Measurements from ENCODE around the gene CCT2.

CCT2 gene

GRCh38 chr12:69550569-69551350 lies 34.5 kb upstream of the CCT2 start:
- FAIRE-seq: no peak
- no peak for DNase-seq (ENCODE audit: insufficient read length, low spot score)
- no peak for TF ChIP-seq CTCF (IDR thresholded peaks at IDR 0.05; ENCODE audit: insufficient read depth, missing control alignments)

- no peak for DNase-seq (ENCODE audit: insufficient read length, low spot score)
- no peak for FAIRE-seq
- no peak for TF ChIP-seq CTCF (IDR thresholded peaks at IDR 0.05; ENCODE audit: insufficient read depth, missing control alignments)
Measured at GRCh38 chr12:69553628-69554248, 31.5 kb upstream of the CCT2 start.

GRCh38 chr12:69555461-69555860 lies 29.8 kb upstream of the CCT2 start:
- no peak for FAIRE-seq
- DNase-seq (ENCODE audit: insufficient read length, low spot score): no peak

GRCh38 chr12:69556383-69556782 lies 28.9 kb upstream of the CCT2 start:
- no peak for TF ChIP-seq CTCF (IDR thresholded peaks at IDR 0.05; ENCODE audit: insufficient read depth, missing control alignments)
- FAIRE-seq (no peak), DNase-seq (ENCODE audit: insufficient read length, low spot score) (no peak)

More at GRCh38 chr12:69555461-69555860, 29.8 kb upstream of the CCT2 start:
- no peak for TF ChIP-seq CTCF (IDR thresholded peaks at IDR 0.05; ENCODE audit: insufficient read depth, missing control alignments)

GRCh38 chr12:69563166-69563762 lies 22.0 kb upstream of the CCT2 start:
- FAIRE-seq (no peak), DNase-seq (ENCODE audit: insufficient read length, low spot score) (no peak)
- TF ChIP-seq CTCF (IDR thresholded peaks at IDR 0.05; ENCODE audit: insufficient read depth, missing control alignments): no peak

GRCh38 chr12:69566603-69567002 lies 18.7 kb upstream of the CCT2 start:
- DNase-seq (ENCODE audit: insufficient read length, low spot score) (no peak), FAIRE-seq (no peak)
- TF ChIP-seq CTCF (IDR thresholded peaks at IDR 0.05; ENCODE audit: insufficient read depth, missing control alignments): no peak

- FAIRE-seq (no peak), DNase-seq (ENCODE audit: insufficient read length, low spot score) (no peak)
- TF ChIP-seq CTCF (IDR thresholded peaks at IDR 0.05; ENCODE audit: insufficient read depth, missing control alignments): no peak
Measured at GRCh38 chr12:69569236-69569635, 16.0 kb upstream of the CCT2 start.

Data from D721Med (cell line).